Upper lobe of left lung (tissue), 4 donors: ENCODE measurements around the gene CRTAC1.

ENCODE experiments used
- CTCF ChIP-seq, 6 experiments: fragments of 450-650 bp in 4 of 6; fragments of 200-600 bp in 2 of 6; sonication (generic) in 2 of 6; IDR thresholded peaks; one replicate each; pipeline ENCODE4 v1.5.1; 2016 to 2019; ENCODE audit warnings: antibody characterized with exemption in 6 of 6
- POLR2AphosphoS5 ChIP-seq, 2 donors: sonication (generic); formaldehyde crosslinking; IDR thresholded peaks; one replicate each; pipeline ENCODE4 v1.5.1; 2017; ENCODE audit warnings: antibody characterized with exemption in 2 of 2

DNA sequence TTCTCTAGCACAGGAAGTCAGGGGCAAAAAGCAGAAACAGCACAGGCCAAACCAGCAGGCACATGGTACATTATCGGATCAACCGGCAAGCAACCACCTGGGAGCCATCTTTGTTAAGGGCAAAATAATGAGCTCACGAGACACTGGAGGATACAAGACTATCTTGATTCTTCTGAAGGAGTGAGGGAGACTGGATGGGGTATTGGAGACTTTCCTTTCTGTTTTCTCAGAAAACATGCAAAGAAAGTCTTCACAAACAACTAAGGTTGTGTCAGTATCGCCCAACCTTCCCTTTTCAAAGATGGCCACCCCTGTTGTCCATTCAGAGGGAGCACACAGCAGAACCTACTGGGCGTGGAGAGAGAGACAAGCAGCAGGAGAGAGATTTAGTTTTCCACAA is 151.2 kb downstream of the CRTAC1 start:
- TF ChIP-seq POLR2AphosphoS5 (IDR thresholded peaks at IDR 0.05) = no peak
- no peak for TF ChIP-seq CTCF (IDR thresholded peaks at IDR 0.05)
